Smooth muscle cell (in vitro differentiated cells): ENCODE measurements around the gene ELAC1. TPM values are rescaled to one million over a fixed set of nuclear protein-coding genes. Genes with fewer than 3 reads are reported as not detected.

ENCODE experiments used
- DNase-seq: peaks from one replicate; lab custom pipeline; 2025; ENCODE audit not compliant: unreplicated experiment; lab: John Stamatoyannopoulos, UW
- H2AFZ ChIP-seq: fragments of 200-600 bp; sonication (generic); 2 replicates; pipeline ENCODE4 v1.6.0; 2016; ENCODE audit warnings: antibody characterized with exemption, low read depth, mild to moderate bottlenecking
- H3F3A ChIP-seq: fragments of 200-600 bp; sonication (generic); 2 replicates; pipeline ENCODE4 v1.6.0; 2017; ENCODE audit warnings: antibody characterized with exemption, low read depth
- H3K27ac ChIP-seq: fragments of 200-600 bp; sonication (generic); 2 replicates; pipeline ENCODE4 v1.5.1; 2016; ENCODE audit warnings: low read depth, mild to moderate bottlenecking
- H3K27me3 ChIP-seq: fragments of 200-600 bp; sonication (generic); 2 replicates; pipeline ENCODE4 v1.6.1; 2016; ENCODE audit warnings: low read depth, mild to moderate bottlenecking
- H3K36me3 ChIP-seq: fragments of 200-600 bp; sonication (generic); 2 replicates; pipeline ENCODE4 v1.5.1; 2016; ENCODE audit warnings: low read depth
- H3K4me1 ChIP-seq: fragments of 200-600 bp; sonication (generic); 2 replicates; pipeline ENCODE4 v1.5.1; 2016; ENCODE audit warnings: low read depth
- H3K4me2 ChIP-seq: fragments of 200-600 bp; sonication (generic); 2 replicates; pipeline ENCODE4 v1.6.0; 2016; ENCODE audit warnings: mild to moderate bottlenecking
- H3K4me3 ChIP-seq: fragments of 200-600 bp; sonication (generic); 2 replicates; pipeline ENCODE4 v1.5.1; 2016; ENCODE audit warnings: mild to moderate bottlenecking
- H3K79me2 ChIP-seq: fragments of 200-600 bp; sonication (generic); 2 replicates; pipeline ENCODE4 v1.6.0; 2016; ENCODE audit warnings: low read depth, mild to moderate bottlenecking
- H3K9ac ChIP-seq: fragments of 200-600 bp; sonication (generic); 2 replicates; pipeline ENCODE4 v1.6.0; 2016; ENCODE audit warnings: low read depth
- H3K9me3 ChIP-seq: fragments of 200-600 bp; sonication (generic); replicated peaks from 2 replicates; pipeline ENCODE4 v1.5.1; 2016; ENCODE audit warnings: low read depth
- H4K20me1 ChIP-seq: fragments of 200-600 bp; sonication (generic); 2 replicates; pipeline ENCODE4 v1.6.0; 2016; ENCODE audit warnings: low read depth
- WGBS: methylation state at CpG from one replicate; pipeline ENCODE4 v1.1.7; 2016; ENCODE audit warnings: low lambda C conversion rate; 5-methylcytosine and 5-hydroxymethylcytosine counted together
- polyA plus RNA-seq: library from polyadenylated mRNA; unstranded; fragments of >200 nt; fragmentation: Nextera tagmentation; extraction: Ambion mirVana; gene quantifications from 2 replicates; pipeline ENCODE4 v1.2.1, GENCODE V29; 2016
- total RNA-seq: library from RNA; depleted of rRNA; stranded (reverse); fragments of >200 nt; gene quantifications from 2 replicates; pipeline ENCODE4 v1.2.3, GENCODE V29; 2014
- TF ChIP-seq, protein P1 (sequence below): fragments of 200-600 bp; sonication (generic); IDR thresholded peaks from 2 replicates; pipeline ENCODE4 v1.5.1; 2017; ENCODE audit warnings: borderline replicate concordance, mild to moderate bottlenecking, antibody characterized with exemption; ENCODE audit not compliant: insufficient read depth, poor library complexity, severe bottlenecking

ELAC1 gene
- total and polyA plus RNA-seq, 2 experiments from 2014 or later = 8.2 to 16.0 TPM

DNA sequence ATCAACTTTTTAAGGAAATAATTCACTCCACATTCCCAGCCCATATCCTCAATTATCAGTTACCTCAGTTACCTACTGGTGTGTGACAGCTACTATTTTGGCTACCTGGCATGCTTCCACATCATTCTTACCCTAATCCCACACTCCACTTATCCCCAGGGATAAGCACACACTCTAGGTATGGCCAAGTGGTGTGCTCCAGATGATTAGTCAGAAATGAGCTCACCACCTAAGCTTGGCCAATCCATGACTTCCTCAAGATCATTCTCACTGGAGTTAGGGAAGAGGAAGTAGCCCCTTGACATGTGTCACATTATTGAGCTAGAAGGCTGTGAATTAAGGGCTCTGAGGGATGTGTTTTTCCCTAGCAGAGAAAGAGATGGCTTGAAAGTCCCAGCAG, 41.2 kb downstream of the ELAC1 start:
- Histone ChIP-seq H4K20me1 (no peaks in the 10 kb centered on the region), H3K4me3 (no peak overlapping the region), H3F3A (no peaks in the 10 kb centered on the region), H3K4me1 (no peaks in the 10 kb centered on the region), H3K27me3 (no peaks in the 10 kb centered on the region), H2AFZ (no peak overlapping the region), H3K9me3 (no peaks in the 10 kb centered on the region), H3K36me3 (no peaks in the 10 kb centered on the region), H3K4me2 (no peak overlapping the region), H3K27ac (no peak overlapping the region), H3K9ac (no peak overlapping the region), H3K79me2 (no peaks in the 10 kb centered on the region)
- no peak for DNase-seq
- TF ChIP-seq, protein P1, sequence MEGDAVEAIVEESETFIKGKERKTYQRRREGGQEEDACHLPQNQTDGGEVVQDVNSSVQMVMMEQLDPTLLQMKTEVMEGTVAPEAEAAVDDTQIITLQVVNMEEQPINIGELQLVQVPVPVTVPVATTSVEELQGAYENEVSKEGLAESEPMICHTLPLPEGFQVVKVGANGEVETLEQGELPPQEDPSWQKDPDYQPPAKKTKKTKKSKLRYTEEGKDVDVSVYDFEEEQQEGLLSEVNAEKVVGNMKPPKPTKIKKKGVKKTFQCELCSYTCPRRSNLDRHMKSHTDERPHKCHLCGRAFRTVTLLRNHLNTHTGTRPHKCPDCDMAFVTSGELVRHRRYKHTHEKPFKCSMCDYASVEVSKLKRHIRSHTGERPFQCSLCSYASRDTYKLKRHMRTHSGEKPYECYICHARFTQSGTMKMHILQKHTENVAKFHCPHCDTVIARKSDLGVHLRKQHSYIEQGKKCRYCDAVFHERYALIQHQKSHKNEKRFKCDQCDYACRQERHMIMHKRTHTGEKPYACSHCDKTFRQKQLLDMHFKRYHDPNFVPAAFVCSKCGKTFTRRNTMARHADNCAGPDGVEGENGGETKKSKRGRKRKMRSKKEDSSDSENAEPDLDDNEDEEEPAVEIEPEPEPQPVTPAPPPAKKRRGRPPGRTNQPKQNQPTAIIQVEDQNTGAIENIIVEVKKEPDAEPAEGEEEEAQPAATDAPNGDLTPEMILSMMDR = no peak

DNA sequence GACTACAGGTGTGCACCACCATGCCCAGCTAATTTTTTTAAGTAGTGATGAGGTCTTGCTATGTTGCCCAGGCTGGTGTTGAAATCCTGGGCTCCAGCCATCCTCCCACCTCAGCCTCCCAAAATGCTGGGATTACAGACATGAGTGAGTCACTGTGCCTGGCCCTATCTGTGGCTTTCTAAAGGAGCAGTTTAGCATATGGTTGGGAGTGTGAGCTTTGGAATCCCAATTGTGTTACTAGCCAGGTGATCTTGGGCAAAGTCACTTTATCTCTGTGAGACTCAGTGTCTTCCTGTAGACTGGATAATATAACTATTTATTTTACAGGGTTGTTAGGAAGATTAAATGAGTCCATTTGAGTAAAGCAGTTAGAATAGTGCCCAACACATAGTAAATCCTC, 42.4 kb downstream of the ELAC1 start:
- Histone ChIP-seq H3K27me3 (no peaks in the 10 kb centered on the region), H2AFZ (no peak overlapping the region), H3K4me2 (no peak overlapping the region), H4K20me1 (no peaks in the 10 kb centered on the region), H3K4me3 (no peak overlapping the region), H3F3A (no peaks in the 10 kb centered on the region), H3K36me3 (no peaks in the 10 kb centered on the region), H3K9me3 (no peaks in the 10 kb centered on the region), H3K9ac (no peak overlapping the region), H3K27ac (no peak overlapping the region), H3K79me2 (no peaks in the 10 kb centered on the region), H3K4me1 (no peaks in the 10 kb centered on the region)
- TF ChIP-seq, protein P1 = no peak
- DNase-seq = no peak

DNA sequence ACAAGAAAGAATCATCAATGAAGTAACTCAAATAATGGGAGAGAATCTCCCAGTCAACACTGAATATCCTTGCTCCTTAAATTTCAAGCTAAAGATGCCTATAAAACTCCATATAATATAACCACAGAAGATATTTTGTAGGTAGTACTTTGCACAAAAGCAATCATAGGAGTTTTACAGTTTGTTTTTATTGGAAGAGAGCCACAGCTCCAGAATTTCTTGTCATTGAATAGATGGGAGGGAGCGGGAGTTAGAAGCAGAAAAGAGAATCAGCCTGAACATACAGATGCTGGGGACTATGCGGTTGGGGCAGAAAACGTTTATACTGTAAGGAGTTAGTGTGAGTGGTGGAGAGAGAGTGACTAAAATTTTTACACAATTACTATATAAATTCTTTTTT, 43.9 kb downstream of the ELAC1 start:
- DNase-seq = no peak
- Histone ChIP-seq H3K27ac (no peak overlapping the region), H3K9ac (no peak overlapping the region), H3K9me3 (no peaks in the 10 kb centered on the region), H3K4me1 (no peaks in the 10 kb centered on the region), H2AFZ (no peak overlapping the region), H3K36me3 (no peaks in the 10 kb centered on the region), H3K27me3 (no peaks in the 10 kb centered on the region), H3K4me2 (no peak overlapping the region), H3K4me3 (no peak overlapping the region), H4K20me1 (no peaks in the 10 kb centered on the region), H3F3A (no peaks in the 10 kb centered on the region), H3K79me2 (no peaks in the 10 kb centered on the region)
- 88% methylated on average over 3 of the region's 3 CpGs for WGBS
- TF ChIP-seq, protein P1 = no peak

DNA sequence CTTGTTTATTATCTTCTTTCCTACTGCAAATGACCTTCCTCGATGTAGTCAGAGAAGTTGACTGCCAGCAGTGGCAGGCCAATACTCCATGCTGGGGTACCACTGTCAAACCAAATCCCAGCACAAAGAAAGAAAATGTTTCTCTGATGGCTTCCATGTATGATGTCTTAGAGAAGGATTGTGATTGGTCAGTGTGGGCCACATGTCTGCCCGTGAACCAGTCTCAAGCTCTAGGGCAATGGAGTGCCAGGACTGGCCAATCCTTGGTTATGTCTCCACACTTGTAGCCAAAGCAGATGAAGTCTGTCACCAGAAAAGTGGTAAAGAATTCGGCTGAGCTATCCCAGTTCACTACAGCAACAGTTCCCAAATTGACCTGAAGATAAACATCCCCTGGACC, 44.6 kb downstream of the ELAC1 start:
- TF ChIP-seq, protein P1 = no peak
- no peaks in the 10 kb centered on the region for H3K9me3 ChIP-seq
- no peak overlapping the region for H3K27ac ChIP-seq
- H3K4me2 ChIP-seq = no peak overlapping the region
- H3K4me3 ChIP-seq = no peak overlapping the region
- no peak overlapping the region for H3K9ac ChIP-seq
- H3K79me2 ChIP-seq = no peaks in the 10 kb centered on the region
- no peak overlapping the region for H2AFZ ChIP-seq
- no peaks in the 10 kb centered on the region for H3K36me3 ChIP-seq
- whole genome bisulfite sequencing = 91% methylated on average over 3 of the region's 3 CpGs
- H3K4me1 ChIP-seq = peaks cover 3% of the 10 kb centered on the region
- H4K20me1 ChIP-seq = no peaks in the 10 kb centered on the region
- DNase-seq = no peak
- no peaks in the 10 kb centered on the region for H3F3A ChIP-seq
- H3K27me3 ChIP-seq = no peaks in the 10 kb centered on the region
